ENCODE results near the gene AXDND1. TPM values are rescaled to one million over a fixed set of nuclear protein-coding genes. Genes with fewer than 3 reads are reported as not detected.
A peak's percentile ranks its signal among the peaks of the same experiment; 100 is the strongest.

Gene AXDND1, protein sequence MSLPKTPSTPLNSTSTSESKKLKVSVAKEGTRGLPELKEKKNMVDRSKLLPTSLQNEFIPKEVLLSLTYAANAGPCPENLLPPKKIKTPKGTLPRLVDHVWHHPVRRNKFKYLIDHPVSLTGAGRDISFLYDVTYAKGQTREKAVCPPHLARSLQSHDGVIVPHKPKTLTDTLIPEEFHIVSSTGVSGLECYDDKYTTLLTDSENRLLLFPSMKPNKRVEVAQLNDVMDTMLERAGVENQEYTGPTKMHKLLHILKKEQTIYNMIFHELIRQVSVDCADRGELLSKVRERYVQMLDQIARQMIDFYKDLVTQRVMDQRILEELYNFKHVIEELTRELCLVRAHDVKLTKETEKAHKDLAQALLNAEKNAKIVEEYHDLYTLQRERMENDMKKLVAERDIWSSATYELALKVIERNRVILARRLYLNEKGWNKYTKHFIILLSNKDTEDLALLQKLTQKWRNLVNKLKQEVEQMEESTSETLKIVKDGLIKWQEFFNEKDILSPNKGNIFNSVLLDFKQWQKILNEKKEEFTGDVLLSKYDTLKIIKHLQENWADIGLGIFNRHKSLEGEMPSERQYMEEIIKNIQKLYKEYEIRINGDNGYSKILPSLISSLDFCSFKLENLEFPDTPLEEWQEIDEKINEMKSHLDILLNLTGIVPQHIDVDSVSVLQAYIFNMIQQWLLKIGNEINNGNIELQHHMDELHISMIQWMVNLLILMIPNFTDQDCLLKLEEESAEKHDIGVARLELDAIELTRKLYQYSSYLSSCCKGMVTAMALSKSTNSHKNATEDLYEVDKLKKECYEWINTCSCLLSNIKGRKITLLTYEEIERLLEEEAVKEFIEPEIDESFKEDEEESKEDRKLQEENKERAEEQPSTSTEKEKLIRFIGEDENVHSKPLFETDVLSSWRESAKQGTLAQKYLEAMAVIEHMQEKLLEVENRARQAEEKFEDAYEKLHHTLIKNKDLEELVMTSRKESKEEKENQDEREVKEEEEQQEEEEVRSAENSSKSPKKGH
- polyA plus RNA-seq (ENCODE audit: insufficient read length in 4 of 4), result 10 to 100 TPM in 3 of 4 donors, under 1 TPM in 1; 0.23 to 28.0 (median 13.9) TPM

DNA sequence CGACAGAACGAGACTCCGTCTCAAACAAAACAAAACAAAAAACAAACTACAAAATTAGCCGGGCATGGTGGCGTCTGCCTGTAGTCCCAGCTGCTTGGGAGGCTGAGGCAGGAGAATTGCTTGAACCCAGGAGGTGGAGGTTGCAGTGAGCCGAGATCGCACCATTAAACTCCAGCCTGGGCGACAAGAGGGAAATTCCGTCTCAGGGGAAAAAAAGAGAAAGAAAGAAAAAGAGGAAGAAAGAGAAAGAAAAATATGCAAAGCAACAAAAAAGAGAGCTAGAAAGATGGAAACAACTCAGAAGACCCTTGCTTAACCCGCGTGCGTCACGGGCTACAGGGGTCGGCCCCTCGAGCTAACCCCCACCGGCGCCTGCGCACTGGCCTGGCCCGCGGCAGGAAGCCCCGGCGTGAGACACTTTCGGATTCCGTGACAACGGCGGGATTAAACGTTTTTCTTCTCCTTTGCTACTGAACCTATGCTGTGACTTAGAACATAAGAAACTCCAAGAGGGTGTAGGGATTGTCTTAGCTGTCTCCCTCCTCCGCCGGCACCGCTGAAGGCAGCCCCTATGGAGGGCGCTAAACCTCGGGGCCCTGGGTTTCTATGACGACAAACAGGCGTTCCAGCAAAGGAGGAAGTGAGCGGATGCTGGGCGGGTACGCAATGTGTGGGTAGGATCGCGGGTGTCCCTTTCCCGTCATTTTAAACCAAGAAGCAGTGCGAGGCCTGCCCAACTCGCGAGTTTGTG lies at the start of gene AXDND1:
AXDND1 (plus strand) TSS at position 630 of the 751 bp plus-strand sequence. CDS start 539 bp downstream, outside the sequence.
- DNase-seq (ENCODE audit: low read depth in 4 of 4, low spot score in 3 of 4), result peak; percentile 63 to 82 (median 76)

DNA sequence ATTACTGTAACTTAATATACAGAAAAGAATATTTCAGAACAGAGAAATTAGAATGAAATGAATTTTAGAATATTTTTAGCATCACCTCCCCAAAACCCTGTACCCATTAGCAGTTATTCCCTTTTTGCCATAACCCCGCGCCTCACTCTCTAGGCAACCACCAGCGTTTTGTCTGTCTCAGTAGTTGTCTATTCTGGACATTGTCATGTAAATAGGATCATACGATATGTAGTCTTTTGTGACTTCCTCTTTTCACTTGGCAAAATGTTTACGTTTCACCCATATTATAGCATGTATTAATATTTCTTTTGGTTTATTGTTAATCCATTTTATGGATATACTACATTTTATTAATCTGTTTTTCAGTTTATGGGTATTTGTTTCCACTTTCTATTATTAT lies 47.3 kb upstream of the AXDND1 start:
- no peak for DNase-seq (ENCODE audit: low read depth in 4 of 4, low spot score in 3 of 4)

DNA sequence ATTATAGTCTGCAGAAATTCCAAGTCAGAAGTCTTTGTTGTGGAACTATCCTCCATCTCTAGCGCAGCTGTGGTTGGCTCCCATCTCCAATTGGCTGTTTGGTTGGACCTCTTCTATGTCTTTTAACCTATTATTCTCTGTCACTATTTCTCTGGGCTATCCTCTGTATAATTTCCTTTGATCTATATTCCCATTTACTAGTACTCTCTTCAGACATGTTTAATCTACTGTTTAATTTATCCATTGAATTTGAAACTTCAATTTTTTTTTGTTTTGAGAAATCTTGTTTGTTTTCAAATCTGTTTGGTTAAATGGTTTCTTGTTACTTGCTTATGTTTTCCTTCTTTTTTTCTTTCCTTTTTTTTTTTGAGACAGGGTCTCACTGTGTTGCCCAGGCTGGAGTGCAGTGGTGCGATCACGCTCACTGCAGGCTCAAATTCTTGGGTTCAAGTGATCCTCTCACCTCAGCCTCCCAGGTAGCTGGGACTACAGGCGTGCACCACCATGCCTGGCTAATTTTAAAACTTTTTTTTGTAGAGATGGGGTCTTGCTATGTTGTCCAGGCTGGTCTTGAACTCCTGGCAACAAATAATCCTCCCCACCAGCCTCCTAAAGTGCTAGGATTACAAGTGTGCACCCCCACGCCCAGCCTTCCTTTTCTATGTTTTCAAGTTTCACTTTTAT lies 44.1 kb upstream of the AXDND1 start:
- no peak for DNase-seq (ENCODE audit: low read depth in 4 of 4, low spot score in 3 of 4)

DNA sequence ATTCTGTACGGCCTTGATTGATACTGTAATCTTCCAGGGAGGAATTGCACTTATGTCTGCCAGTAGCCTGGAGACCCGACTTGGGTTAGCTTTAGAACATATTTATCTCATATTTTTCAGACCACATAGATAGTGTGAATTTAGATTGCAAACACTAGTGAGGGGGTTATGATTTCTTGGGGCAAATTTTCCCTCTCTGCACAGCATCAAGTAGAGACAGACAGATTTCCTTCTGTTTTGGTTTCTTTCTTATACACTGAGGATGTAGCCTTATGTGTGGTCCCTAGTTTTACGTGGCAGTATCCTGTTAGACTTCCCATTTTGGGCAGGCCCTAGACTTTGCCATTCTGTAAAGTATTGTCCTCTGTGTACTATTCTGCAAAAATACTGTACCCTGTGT lies 43.2 kb upstream of the AXDND1 start:
- DNase-seq (ENCODE audit: low read depth in 4 of 4, low spot score in 3 of 4), result no peak

DNA sequence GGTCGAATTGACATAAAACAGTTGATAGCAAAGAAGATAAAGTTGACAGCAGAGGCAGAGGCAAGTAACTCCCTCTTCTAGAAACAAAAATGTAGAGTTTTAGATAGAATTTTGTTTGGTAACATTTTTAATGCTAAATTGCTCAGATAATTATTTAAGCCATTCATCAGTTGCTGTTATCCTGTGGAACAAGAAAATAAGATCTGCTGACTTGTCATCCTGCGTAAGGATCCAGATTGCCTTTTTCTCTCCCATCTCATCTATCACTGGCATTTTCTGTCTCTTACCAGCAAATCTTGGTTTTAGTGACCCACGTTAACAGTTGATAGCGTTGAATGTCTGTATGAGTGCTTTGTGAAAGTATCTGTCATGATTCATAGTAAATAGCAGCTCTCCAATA lies 42.3 kb upstream of the AXDND1 start:
- DNase-seq (ENCODE audit: low read depth in 4 of 4, low spot score in 3 of 4), result no peak

DNA sequence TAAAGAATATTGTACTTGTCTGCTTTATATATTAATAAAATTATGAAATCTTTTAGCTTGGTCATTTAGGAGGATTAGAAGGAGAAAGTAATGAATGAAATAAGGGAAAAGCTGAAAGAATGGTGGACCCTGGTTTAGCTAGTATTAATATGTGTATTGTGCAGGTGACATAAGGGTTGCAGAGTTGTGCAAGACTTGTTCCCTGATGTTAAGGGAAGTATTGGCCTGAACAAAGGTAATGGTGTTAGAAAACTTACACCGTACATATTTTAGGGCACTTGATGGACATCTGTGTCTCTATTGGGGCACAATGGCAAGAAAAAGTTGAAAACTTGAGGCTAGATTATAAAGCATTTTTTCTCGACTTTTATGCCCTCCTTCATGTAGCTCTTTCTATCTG lies 39.9 kb upstream of the AXDND1 start:
- no peak for DNase-seq (ENCODE audit: low read depth in 4 of 4, low spot score in 3 of 4)

DNA sequence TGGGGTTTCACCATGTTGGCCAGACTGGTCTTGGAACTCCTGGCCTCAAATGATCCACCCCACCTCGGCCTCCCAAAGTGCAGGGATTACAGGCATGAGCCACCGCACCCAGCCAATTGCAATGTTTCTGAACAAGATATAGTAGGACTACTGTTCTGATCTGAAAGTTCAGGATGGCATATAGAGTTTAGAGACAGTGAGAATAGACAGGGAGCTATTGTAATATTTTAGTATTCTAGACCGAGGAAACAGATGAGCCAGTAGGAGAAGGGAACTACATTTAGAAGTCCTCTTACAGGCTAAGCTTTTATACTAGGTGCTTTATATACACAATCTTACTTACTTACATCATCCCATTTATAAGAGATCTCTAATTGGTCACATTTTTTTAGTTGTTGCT lies 39.0 kb upstream of the AXDND1 start:
- no peak for DNase-seq (ENCODE audit: low read depth in 4 of 4, low spot score in 3 of 4)

DNA sequence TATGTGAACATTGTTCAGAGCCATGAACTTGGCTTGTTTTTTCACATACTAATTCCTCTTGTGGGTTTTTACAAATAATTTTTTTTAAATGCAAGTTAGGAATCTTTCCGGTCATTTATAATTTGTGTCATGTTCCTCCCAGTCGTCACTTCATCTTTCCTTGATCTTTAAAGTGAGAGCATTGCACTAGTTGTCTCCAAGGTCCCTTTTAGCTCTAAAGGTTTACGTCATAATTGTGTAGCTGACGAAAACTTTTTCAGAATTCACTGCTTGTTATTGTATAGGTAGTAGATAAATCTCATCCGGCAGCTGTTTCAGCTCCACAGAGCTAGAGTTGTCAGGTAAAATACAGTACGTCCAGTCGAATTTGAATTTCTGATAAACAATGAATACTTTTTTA lies 38.6 kb upstream of the AXDND1 start:
- no peak for DNase-seq (ENCODE audit: low read depth in 4 of 4, low spot score in 3 of 4)

DNA sequence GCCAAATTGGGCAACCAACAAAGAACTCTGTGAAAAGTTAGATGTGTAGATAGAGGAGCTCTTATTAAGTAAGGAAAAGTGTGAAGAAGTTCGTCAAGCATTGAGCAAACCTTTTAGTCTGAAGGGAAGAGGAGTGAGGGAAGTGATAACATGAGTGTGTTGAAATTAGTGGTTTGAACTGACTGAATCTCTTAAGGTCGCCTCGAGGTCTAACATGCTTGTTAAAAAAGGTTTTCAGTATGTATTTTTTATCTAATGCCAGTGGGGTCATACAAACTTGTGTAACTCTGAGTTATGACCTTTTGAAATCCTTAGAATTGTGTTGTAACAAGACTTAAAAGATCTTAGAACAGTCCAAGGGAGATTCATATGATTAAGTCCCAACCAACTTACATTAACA lies 38.1 kb upstream of the AXDND1 start:
- no peak for DNase-seq (ENCODE audit: low read depth in 4 of 4, low spot score in 3 of 4)

DNA sequence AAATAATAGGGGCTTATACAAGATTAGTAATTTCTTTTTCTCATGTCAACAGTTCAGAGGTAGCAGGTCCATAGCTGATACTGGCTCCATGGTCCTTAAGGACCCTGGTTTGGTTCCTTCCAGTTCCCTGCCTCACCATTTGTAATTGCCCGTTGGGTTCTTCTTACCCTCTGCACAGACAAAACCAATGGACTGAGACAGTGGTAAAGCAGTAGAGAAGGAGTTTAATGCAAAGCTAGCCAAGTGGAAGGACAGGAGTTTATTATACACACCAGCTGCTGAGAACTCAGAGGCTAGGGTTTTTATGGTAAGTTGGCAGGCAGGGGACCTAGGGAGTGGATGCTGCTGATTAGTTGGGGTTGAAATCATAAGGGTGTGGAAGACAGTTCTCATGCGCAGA lies 35.9 kb upstream of the AXDND1 start:
- DNase-seq (ENCODE audit: low read depth in 4 of 4, low spot score in 3 of 4), result no peak

DNA sequence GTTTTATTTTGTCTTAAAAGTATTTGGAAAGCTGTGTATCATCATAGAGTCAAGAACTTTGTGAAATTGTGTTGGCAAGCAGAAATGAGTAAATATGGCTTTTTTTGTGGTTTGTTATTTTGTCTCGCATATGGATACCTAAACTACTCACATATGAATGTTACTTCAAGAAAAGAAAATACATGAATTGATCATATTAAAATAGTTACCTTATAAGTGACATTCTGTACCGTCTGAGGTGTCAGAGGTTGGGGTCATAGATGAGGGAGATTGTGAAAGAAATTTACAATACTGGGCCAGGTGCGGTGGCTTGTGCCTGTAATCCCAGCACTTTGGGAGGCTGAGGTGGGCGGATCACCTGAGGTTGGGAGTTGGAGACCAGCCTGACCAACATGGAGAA lies 31.3 kb upstream of the AXDND1 start:
- DNase-seq (ENCODE audit: low read depth in 4 of 4, low spot score in 3 of 4), result no peak

DNA sequence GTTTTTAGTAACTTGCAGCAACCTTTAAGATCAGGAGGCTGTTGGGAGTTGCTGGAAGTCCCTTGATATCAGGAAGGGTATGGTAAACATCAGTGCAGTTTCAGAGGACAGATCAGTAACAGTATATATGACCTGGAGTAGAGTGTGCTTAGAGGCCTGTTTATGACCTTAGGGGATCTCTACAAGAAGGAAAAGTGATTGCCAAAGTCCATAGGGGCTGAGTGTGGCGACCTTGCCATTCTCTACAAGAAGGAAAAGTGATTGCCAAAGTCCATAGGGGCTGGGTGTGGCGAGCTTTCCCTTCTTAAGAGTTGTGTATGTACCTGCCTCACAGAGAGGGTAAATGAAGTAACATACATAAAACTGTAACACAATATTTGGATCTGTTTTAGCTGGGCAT lies 28.5 kb upstream of the AXDND1 start:
- no peak for DNase-seq (ENCODE audit: low read depth in 4 of 4, low spot score in 3 of 4)

DNA sequence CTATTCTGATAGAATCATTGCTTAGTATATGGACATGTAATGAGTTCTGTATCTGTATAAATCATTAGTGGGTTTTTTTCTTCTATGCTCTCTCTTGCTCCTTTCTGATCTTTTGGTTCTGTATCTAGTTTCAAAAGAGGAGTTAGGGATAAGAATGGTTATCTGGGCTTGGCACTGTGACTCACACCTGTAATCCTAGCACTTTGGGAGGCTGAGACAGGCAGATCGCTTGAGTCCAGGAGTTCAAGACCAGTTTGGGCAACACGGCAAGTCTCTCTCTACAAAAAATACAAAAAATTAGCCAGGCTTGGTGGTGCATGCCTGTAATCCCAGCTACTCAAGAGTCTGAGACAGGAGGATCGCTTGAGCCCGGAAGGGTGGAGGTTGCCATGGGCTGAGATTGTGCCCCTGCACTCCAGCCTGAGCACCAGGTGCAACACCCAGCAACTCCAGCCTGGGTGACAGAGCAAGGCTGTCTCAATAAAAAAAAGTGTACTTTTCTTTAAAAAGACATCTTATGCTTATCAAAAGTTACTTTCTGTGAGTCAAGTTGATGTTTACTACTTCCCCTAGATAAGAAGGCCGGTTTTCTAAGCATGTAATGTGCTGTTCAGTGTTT lies 27.7 kb upstream of the AXDND1 start:
- DNase-seq (ENCODE audit: low read depth in 4 of 4, low spot score in 3 of 4), result no peak

DNA sequence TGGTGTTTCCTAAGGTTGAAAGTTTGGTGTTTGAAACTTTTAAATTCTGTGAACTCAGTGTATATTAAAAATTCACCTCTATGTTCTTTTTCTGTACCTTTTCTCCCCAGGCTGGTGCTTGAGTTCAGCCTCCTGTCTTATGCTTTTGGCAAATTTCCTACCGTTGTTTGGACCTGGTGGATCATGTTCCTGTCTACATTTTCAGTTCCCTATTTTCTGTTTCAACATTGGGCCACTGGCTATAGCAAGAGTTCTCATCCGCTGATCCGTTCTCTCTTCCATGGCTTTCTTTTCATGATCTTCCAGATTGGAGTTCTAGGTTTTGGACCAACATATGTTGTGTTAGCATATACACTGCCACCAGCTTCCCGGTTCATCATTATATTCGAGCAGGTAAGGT lies 24.9 kb upstream of the AXDND1 start:
- DNase-seq (ENCODE audit: low read depth in 4 of 4, low spot score in 3 of 4), result no peak

DNA sequence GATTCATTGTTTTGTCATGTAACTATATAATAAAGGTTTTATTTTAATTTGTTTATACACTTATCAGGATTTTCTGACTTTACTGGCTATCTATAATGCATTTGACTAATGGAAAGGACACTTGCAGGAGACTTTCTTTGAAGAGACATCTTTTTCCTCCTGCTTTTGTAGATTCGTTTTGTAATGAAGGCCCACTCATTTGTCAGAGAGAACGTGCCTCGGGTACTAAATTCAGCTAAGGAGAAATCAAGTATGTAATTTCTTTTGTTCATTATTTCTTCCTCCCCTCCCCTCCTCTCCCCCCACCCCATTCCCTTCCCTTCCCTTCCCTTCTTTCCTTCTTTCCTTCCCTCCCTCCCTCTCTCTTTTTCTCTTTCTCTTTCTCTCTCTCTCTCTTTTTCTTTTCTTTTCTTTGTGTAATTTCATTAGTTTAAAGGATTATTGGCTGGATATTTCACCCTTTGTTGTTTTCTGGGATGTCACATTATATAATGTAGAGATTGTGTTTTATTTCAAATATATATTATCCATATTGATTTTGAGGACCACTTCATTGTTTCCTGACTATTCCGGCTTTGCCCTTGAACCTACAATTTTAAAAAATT lies 23.7 kb upstream of the AXDND1 start:
- DNase-seq (ENCODE audit: low read depth in 4 of 4, low spot score in 3 of 4), result no peak

DNA sequence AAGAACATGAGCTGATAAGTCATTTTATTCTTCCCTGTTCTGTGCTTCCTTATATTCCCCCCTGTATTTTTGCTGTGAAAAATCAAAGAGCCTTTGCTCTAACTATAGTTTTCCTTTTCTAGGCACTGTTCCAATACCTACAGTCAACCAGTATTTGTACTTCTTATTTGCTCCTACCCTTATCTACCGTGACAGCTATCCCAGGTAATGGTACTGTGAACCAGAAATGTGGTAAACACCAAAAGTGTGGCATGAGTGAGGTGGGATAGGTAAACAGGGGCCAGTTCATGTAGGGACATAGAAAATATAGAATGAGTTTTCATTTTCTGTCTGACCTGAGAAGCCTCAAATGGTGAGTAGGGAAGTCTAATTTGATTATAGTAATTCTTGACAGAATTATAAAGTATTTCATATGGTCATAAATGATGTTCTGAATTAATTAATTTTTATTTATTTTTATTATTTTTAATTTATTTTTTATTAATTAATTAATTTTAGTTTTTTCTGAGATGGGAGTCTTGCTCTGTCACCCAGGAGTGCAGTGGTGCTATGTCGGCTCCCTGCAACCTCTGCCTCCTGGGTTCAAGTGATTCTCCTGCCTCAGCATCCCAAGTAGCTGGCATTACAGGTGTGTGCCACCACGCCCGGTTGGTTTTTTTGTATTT lies 22.9 kb upstream of the AXDND1 start:
- DNase-seq (ENCODE audit: low read depth in 4 of 4, low spot score in 3 of 4), result no peak

DNA sequence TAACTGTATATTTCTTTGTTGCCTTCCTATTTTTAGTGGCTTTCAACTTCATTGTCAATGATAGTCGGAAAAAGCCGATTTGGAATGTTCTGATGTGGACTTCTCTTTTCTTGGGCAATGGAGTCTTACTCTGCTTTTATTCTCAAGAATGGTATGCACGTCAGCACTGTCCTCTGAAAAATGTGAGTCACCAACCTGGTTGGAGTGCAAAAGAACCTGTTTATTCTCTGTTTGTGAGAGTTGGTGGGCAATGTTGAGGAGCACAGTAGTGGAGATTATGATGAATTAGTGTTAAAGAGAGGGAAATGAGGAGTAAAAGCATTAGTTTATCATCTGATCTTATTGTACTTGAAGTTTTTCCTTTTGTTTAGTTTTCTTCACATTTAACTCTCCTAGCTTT lies 14.5 kb upstream of the AXDND1 start:
- no peak for DNase-seq (ENCODE audit: low read depth in 4 of 4, low spot score in 3 of 4)

DNA sequence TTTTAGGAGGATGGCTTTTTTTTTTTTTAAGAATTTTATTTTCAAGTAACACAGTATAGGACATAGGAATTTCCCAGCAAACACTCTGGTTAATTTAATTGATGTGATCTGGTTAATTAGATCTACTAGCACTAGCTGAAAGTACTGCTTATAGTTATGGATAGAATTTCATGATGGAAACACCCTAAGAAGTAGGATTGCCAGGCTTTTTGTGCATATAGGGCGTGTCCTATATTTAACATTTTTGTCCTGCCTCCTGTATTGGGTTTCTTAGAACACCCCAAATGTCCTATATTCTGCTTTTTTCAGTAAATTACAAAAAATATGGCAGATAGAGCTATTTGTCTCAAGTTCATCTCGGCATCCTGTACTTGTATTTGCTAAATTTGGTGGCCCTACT lies 13.5 kb upstream of the AXDND1 start:
- no peak for DNase-seq (ENCODE audit: low read depth in 4 of 4, low spot score in 3 of 4)

DNA sequence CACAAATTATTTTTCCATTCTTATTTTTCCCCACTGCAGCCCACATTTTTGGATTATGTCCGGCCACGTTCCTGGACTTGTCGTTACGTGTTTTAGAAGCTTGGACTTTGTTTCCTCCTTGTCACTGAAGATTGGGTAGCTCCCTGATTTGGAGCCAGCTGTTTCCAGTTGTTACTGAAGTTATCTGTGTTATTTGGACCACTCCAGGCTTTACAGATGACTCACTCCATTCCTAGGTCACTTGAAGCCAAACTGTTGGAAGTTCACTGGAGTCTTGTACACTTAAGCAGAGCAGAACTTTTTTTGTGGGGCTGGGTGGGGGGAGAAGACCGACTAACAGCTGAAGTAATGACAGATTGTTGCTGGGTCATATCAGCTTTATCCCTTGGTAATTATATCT lies 12.2 kb upstream of the AXDND1 start:
- DNase-seq (ENCODE audit: low read depth in 4 of 4, low spot score in 3 of 4), result no peak

Data from left renal pelvis (tissue), 4 donors.